SHP77 (cell line): Measurements from ENCODE around the gene MLN.

Experiments
- DNase-seq, 2 experiments: peaks; one replicate each; lab custom pipeline; 2025; lab: John Stamatoyannopoulos, UW

MLN gene

GRCh38 chr6:33752646-33753015 is 51.2 kb downstream of the MLN start:
- DNase-seq: no peak

GRCh38 chr6:33751771-33752645 is 51.8 kb downstream of the MLN start:
- peak; percentile 60 to 66 for DNase-seq

GRCh38 chr6:33750244-33750991 is 53.4 kb downstream of the MLN start:
- no peak for DNase-seq

DNA sequence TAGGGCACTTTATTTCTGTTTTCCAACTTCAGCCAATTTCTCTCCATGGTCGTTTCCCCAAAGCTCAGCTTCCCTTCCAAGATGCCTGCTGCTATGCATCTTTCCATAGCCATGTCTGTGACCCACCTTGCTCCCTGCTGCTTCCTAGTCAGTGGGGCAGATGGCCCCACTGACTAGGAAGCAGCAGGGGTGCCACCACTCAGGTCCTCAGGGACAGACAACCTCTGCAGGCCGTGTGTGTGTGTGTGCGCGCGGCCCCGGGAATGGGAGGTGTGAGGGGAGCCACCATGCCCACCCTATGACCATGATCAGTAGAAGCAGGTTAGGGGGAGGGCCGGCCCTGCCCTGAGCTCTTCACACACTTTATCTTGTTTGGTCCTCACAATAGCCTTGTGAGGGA is 54.4 kb downstream of the MLN start:
- DNase-seq: no peak

GRCh38 chr6:33748841-33749240 is 55.0 kb downstream of the MLN start:
- DNase-seq: no peak

DNA sequence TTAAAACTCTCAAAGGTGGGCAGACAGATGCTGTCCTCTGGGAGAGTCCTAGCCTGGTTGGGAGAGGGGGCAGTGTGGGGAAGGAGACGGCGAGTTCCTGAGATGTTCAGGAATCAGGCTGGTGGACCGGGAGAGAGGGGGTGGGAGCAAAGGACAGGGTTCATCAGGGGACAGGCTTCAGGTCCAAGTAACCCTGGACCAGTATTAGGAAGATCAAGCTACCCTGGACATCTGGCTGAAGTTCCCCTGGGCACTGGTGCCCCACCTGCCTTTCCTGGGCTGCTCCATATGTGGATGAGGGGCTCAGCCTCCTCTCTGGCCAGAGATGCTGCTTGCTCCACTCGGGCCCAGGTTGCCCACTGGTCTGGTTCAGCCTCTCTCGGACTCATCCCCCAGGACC is 56.0 kb downstream of the MLN start:
- DNase-seq: no peak

- DNase-seq: peak in 1 of 2 experiments; percentile 24
Observed at GRCh38 chr6:33746651-33747100, 57.1 kb downstream of the MLN start, which contains the start of gene IP6K3. TSS of gene IP6K3 (minus strand) at chr6:33746905. CDS start at chr6:33735476, 11,429 bp downstream.

DNA sequence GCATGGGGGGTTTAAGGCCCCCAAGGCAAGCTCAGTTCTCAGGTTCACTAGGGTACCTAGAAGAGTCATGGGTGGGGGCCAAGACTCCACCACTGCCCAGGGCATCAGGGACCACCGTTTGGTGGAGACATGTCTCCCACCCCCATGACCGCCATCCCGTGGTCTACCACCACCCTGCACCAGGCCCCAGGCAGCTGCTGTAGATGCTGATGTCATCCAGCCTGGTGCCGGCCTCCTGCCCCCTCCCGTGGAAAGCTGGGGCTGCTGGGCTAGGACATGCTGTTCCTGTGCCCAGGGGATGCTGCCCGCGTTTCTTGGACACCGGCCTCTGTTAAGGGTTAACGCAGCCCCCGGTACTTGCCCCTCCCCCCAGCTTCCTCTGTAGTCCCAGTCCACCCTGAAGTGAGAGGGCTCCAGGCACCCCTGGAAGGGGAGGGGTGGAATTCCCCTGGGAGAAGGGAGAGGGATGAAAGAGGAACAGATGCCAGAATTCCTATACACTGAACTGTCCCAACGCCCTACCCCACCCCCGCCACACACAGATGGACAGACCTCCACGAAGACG is 57.7 kb downstream of the MLN start:
- peak in 1 of 2 experiments; percentile 52 for DNase-seq

DNA sequence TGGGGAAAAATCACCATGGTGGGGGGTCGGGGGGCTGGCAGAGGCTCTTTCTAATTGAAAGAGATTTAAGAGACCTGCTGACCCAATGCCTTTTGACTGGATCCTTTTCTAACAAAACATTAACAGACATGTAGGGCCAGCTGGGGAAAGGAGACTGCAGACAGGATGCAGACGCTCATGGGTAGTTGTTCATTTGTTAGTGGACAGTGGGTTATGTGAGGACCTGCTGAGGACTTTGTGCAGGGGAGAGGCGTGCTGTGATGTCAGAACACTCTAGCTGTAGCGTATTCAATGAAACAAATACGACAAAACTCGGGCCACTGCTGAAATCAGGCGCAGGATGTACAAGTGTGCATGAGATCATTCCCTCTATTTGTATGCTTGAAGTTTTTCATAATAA is 58.3 kb downstream of the MLN start:
- no peak for DNase-seq

DNA sequence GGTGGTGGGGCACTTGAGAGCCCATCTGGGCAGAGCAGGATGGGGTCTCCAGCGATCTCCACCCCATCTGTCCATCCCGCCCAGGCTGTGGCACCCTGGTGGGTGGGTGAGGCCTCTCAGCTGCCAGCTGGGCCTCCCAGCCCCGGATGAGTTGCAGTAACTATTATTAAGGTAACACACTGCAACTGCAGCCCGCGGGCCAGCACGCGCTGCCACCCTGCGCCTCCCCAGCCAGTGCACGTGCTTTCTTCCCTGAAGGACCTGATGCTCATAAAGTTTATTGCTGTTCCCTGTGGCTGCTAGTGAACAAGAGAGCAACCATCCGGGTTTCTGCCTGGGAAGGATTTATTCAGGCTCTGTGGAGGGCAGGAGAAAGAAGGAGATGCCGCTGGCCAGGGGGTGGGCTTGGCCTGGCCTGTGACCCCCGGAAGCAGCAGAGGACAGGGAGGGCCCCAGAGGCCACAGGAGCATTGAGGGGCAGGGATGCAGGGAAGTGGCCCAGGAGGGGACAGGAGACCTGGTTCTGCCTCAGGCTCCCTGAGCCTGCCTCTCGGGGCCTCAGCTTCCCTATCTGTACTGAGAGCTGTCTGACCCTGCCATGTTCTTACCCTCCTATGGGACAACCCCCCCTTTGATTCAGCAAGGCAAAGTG is 58.8 kb downstream of the MLN start:
- DNase-seq: peak in 1 of 2 experiments; percentile 54
